ENCODE measurements around the gene PHLDA1. TPM values are rescaled to one million over a fixed set of nuclear protein-coding genes. Genes with fewer than 3 reads are reported as not detected.

Gene PHLDA1
- total and polyA plus RNA-seq, 2 of the 13 experiments (the other 11 are each of a cell fraction or from before 2014, with no cell fraction given): 33.8 to 41.0 TPM

DNA sequence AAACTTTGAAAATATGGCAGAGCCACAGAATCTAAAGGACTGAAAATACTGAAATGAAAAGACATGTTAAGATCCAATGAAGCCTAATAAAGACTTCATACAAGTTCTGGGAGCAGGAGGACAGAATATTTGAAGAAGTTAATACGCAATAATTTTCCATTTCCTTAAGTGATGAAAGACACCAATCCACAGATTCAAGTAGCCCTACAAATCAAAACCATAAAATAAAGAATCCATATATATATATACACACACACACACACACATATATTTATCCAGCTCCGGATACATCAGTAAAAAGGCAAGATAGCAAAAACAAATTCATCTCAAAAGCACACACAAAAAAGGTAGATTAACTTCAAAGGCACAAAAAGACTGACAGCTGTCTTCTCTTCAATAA lies 47.2 kb upstream of the PHLDA1 start:
- TF ChIP-seq CEBPB (IDR thresholded peaks at IDR 0.05; ENCODE audit: borderline replicate concordance, low read depth, low read length) (no peak), ZNF558 (CRISPR knock-in tag; IDR thresholded peaks at IDR 0.05; ENCODE audit: borderline replicate concordance) (peak; percentile 35; the same call in 1 of the 2 replicates), ERF (CRISPR knock-in tag; IDR thresholded peaks at IDR 0.05) (no peak)
- TF ChIP-seq, protein P1, sequence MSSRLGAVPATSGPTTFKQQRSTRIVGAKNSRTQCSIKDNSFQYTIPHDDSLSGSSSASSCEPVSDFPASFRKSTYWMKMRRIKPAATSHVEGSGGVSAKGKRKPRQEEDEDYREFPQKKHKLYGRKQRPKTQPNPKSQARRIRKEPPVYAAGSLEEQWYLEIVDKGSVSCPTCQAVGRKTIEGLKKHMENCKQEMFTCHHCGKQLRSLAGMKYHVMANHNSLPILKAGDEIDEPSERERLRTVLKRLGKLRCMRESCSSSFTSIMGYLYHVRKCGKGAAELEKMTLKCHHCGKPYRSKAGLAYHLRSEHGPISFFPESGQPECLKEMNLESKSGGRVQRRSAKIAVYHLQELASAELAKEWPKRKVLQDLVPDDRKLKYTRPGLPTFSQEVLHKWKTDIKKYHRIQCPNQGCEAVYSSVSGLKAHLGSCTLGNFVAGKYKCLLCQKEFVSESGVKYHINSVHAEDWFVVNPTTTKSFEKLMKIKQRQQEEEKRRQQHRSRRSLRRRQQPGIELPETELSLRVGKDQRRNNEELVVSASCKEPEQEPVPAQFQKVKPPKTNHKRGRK (CRISPR knock-in tag; IDR thresholded peaks at IDR 0.05): no peak
- no peak overlapping the region for H3K4me3 ChIP-seq (replicated peaks in 1 of 3; ENCODE audit: insufficient read depth in 1 of 3, low read depth in 2 of 3, low read length in 3 of 3)
- ChIA-PET POLR2A (no interaction called here), CTCF (ENCODE audit: low intra/inter-chr PET ratio, low total read pairs) (no interaction called here)
- peaks cover 99% of the 10 kb centered on the region for H3K79me2 ChIP-seq (ENCODE audit: insufficient read depth, low read length)
- no peak overlapping the region for H3K9ac ChIP-seq (ENCODE audit: insufficient read depth, low read depth, low read length)
- intact Hi-C loops (cut with micrococcal nuclease; ENCODE audit: unreplicated experiment) (no loop called here), in situ Hi-C loops (cut with HindIII; ENCODE audit: extremely low pct_ligation_motif_present, low pct_unique_long_range_greater_than_20kb) (no loop called here)
- H3K4me2 ChIP-seq (ENCODE audit: low read depth, low read length): no peak overlapping the region; the same call in 1 of the 2 replicates
- H3K27ac ChIP-seq (ENCODE audit: extremely low read length, insufficient read depth, low read length): no peak overlapping the region
- 77% methylated on average over 2 of the region's 2 CpGs for WGBS (ENCODE audit: low lambda C conversion rate)
- FAIRE-seq (no peak), ATAC-seq (no peak), DNase-seq (ENCODE audit: low spot score) (no peak)
- BruUV-seq (replicated peaks): no TSS peak
- no peaks in the 10 kb centered on the region for H3K36me3 ChIP-seq (replicated peaks in 1 of 2; ENCODE audit: control insufficient read depth in 1 of 2, insufficient read depth in 2 of 2, low read length in 2 of 2)
- no peaks in the 10 kb centered on the region for H3K9me3 ChIP-seq (ENCODE audit: low read length)
- peaks cover 63% of the 10 kb centered on the region for H4K20me1 ChIP-seq (ENCODE audit: insufficient read depth, low read length)
- H3K4me1 ChIP-seq (ENCODE audit: insufficient read depth, low read length): peaks cover 71% of the 10 kb centered on the region
- no peaks in the 10 kb centered on the region for H3K27me3 ChIP-seq (ENCODE audit: control insufficient read depth in 1 of 2, insufficient read depth in 2 of 2, low read length in 2 of 2)
- H2AFZ ChIP-seq (ENCODE audit: low read length): no peak overlapping the region

DNA sequence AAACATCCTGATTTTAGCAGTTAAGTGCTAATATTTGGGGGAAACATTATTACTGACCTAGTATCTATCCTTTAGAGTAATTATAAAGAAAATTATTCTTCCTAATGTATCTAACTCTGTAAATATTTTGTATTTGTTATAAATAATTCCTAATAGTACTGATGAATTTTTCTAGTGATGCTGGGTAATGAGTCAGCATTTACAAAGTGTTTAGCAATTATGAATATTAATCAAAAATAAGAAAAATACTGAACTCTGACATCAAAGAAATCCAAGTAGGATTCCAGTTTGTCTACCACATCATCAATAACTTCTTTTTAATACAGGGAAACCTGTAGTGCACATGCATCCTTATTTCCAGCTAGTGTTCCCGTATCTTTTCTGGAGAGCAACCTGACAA lies 43.9 kb upstream of the PHLDA1 start:
- POLR2A ChIA-PET: no interaction called here
- CTCF ChIA-PET (ENCODE audit: low intra/inter-chr PET ratio, low total read pairs): no interaction called here
- H3K9me3 ChIP-seq (ENCODE audit: low read length): no peaks in the 10 kb centered on the region
- BruUV-seq (replicated peaks): no TSS peak
- intact Hi-C loops (cut with micrococcal nuclease; ENCODE audit: unreplicated experiment): no loop called here
- H3K4me1 ChIP-seq (ENCODE audit: insufficient read depth, low read length): peaks cover 43% of the 10 kb centered on the region
- no peak overlapping the region for H3K4me3 ChIP-seq (replicated peaks in 1 of 3; ENCODE audit: insufficient read depth in 1 of 3, low read depth in 2 of 3, low read length in 3 of 3)
- peaks cover 99% of the 10 kb centered on the region for H3K79me2 ChIP-seq (ENCODE audit: insufficient read depth, low read length)
- no peak overlapping the region for H2AFZ ChIP-seq (ENCODE audit: low read length)
- no peak for DNase-seq (ENCODE audit: low spot score)
- 100% methylated on average over 1 of the region's 1 CpG for WGBS (ENCODE audit: low lambda C conversion rate)
- H3K27ac ChIP-seq (ENCODE audit: extremely low read length, insufficient read depth, low read length): no peak overlapping the region
- no peak for ATAC-seq
- H4K20me1 ChIP-seq (ENCODE audit: insufficient read depth, low read length): peaks cover 47% of the 10 kb centered on the region
- H3K27me3 ChIP-seq (ENCODE audit: control insufficient read depth in 1 of 2, insufficient read depth in 2 of 2, low read length in 2 of 2): no peaks in the 10 kb centered on the region
- H3K9ac ChIP-seq (ENCODE audit: insufficient read depth, low read depth, low read length): no peak overlapping the region
- TF ChIP-seq ZMYM3 (CRISPR knock-in tag; IDR thresholded peaks at IDR 0.05) (no peak), ATF7-NPFF (CRISPR knock-in tag; IDR thresholded peaks at IDR 0.05; ENCODE audit: low read depth) (no peak), MAFK (conservative IDR thresholded peaks at IDR 0.05 in 1 of 2, IDR thresholded peaks at IDR 0.05 in 1 of 2; ENCODE audit: low read length in 2 of 2) (peak in 1 of 2 experiments; percentile 40; a peak in 2 of 4 replicates)
- TF ChIP-seq, protein P2, sequence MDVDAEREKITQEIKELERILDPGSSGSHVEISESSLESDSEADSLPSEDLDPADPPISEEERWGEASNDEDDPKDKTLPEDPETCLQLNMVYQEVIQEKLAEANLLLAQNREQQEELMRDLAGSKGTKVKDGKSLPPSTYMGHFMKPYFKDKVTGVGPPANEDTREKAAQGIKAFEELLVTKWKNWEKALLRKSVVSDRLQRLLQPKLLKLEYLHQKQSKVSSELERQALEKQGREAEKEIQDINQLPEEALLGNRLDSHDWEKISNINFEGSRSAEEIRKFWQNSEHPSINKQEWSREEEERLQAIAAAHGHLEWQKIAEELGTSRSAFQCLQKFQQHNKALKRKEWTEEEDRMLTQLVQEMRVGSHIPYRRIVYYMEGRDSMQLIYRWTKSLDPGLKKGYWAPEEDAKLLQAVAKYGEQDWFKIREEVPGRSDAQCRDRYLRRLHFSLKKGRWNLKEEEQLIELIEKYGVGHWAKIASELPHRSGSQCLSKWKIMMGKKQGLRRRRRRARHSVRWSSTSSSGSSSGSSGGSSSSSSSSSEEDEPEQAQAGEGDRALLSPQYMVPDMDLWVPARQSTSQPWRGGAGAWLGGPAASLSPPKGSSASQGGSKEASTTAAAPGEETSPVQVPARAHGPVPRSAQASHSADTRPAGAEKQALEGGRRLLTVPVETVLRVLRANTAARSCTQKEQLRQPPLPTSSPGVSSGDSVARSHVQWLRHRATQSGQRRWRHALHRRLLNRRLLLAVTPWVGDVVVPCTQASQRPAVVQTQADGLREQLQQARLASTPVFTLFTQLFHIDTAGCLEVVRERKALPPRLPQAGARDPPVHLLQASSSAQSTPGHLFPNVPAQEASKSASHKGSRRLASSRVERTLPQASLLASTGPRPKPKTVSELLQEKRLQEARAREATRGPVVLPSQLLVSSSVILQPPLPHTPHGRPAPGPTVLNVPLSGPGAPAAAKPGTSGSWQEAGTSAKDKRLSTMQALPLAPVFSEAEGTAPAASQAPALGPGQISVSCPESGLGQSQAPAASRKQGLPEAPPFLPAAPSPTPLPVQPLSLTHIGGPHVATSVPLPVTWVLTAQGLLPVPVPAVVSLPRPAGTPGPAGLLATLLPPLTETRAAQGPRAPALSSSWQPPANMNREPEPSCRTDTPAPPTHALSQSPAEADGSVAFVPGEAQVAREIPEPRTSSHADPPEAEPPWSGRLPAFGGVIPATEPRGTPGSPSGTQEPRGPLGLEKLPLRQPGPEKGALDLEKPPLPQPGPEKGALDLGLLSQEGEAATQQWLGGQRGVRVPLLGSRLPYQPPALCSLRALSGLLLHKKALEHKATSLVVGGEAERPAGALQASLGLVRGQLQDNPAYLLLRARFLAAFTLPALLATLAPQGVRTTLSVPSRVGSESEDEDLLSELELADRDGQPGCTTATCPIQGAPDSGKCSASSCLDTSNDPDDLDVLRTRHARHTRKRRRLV (CRISPR knock-in tag; IDR thresholded peaks at IDR 0.05): no peak
- TF ChIP-seq, protein P3, sequence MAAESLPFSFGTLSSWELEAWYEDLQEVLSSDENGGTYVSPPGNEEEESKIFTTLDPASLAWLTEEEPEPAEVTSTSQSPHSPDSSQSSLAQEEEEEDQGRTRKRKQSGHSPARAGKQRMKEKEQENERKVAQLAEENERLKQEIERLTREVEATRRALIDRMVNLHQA (CRISPR knock-in tag; IDR thresholded peaks at IDR 0.05): no peak
- in situ Hi-C loops (cut with HindIII; ENCODE audit: extremely low pct_ligation_motif_present, low pct_unique_long_range_greater_than_20kb): no loop called here
- no peak overlapping the region for H3K4me2 ChIP-seq (ENCODE audit: low read depth, low read length)
- no peak for FAIRE-seq
- peaks cover 0 to 23% of the 10 kb centered on the region in 2 experiments for H3K36me3 ChIP-seq (replicated peaks in 1 of 2; ENCODE audit: control insufficient read depth in 1 of 2, insufficient read depth in 2 of 2, low read length in 2 of 2)
